HG03520 (cell line): ENCODE measurements around the gene DNAJA1.
"Not testable (repeated sequence)": the region's sequence is repeated elsewhere in the genome, so short reads cannot be mapped to it uniquely, and the experiment has no call there.

Source experiments
- ATAC-seq: cut with Tn5 transposase; IDR thresholded peaks from one replicate; pipeline ENCODE4 v1.9.1; 2021; ENCODE audit warnings: mild to moderate bottlenecking, moderate library complexity; ENCODE audit not compliant: unreplicated experiment

Gene DNAJA1

GRCh38 chr9:33080534-33080933 is 55.5 kb downstream of the DNAJA1 start:
- ATAC-seq, result no peak

- ATAC-seq, result peak; percentile 38
These were observed 56.2 kb downstream of the DNAJA1 start for GRCh38 chr9:33081128-33081851.

GRCh38 chr9:33082128-33082527 is 57.1 kb downstream of the DNAJA1 start:
- ATAC-seq, result no peak

GRCh38 chr9:33082538-33083326 is 57.7 kb downstream of the DNAJA1 start:
- ATAC-seq, result no peak

- ATAC-seq, result not testable (repeated sequence)
These were observed 60.6 kb downstream of the DNAJA1 start for GRCh38 chr9:33085672-33086071.
